HG02943 (cell line): ENCODE results near the gene ARHGAP20.

Experiments
- ATAC-seq: cut with Tn5 transposase; IDR thresholded peaks from one replicate; pipeline ENCODE4 v1.9.1; 2021; ENCODE audit warnings: mild to moderate bottlenecking, low read depth, moderate library complexity; ENCODE audit not compliant: unreplicated experiment

The ARHGAP20 gene

DNA sequence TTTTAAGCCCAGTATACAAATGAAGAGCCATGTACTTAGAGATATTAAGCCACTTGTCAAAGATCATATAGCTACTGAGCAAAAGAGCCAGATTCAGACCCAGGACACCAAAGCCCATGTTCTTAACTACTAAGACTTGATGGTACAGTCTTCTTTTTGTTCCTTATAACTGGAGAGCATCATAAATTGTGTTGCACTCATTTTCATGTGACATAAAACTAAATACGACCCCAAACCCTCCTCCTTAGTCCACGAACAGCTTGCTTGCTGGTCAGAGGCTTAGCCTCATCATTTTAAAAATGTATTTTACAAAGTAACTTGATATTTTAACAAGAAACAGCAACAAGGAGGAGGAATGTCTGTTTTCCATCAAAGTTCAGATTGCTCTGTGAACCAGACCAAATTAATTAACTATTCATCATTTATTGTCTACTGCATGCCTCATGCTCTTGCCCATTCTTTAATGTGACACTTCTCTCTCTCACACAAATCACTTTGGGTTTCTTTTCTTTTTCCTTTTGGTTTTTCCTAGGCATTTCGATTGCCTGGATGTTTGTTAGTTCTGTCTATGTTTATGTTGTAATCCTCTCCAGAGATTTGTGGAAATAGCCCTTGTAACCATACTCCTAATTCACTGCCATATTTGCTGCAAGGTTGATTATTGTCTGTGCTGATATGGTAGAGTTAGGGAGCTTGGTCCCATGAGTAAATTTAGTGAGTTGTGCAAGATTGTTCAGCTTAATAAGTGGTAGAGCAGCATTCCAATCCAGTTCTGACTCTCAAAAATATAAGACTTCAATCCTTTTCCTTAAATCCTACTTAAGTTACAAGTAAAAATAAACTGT lies 8.4 kb upstream of the ARHGAP20 start:
- no peak for ATAC-seq

DNA sequence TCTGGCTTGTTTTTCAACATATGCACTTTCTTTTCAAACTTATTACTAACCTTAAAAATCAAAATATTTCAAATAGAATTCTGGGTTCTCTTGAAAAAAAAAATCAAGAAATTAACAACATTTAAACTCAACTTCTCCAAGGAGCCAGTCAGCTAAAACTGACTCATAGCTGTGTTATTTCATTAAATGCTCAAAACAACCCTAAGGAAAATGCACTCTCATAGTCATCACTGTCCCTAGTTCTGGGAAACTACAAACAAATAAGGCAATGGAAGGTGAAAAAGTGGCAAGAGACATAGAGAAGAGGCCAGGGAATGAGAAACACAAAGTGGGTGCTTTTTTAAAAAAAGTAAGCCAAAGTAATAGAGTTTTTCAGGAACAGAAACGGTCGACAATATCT lies 4.1 kb upstream of the ARHGAP20 start:
- ATAC-seq, result no peak

DNA sequence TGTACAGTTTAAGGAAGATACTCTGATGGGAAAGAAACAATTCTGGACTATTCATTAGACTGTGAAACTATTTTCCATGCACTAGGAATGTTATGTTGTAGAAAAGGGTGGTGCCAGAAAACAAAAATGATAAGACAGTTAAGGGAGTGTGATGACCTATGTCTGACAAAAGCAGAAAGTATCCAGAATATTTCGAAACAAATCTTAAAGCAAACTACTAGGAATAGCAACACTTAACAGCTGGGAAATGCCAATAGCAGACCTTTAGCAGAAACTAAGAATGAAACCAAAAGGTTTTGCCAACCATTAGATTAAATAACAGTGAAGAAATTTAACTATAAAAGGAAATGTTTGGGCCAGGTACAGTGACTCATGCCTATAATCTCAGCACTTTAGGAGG lies 3.3 kb upstream of the ARHGAP20 start:
- ATAC-seq, result no peak

DNA sequence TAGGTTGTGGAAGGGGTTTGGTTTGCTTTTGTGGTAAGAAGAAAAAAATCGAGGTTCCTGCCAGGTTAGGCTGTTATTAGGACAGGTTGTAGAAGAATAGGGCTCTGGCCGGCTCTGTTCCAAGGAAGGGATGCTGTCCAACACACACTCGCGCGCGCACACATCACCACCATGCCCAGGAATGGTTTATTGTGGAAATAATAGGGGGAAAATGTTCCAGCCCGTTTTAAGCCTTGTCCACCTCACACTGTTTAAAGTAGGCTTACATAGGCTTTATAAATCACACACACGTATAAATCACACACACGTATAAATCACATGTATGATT lies 1.2 kb upstream of the ARHGAP20 start:
- ATAC-seq, result no peak

DNA sequence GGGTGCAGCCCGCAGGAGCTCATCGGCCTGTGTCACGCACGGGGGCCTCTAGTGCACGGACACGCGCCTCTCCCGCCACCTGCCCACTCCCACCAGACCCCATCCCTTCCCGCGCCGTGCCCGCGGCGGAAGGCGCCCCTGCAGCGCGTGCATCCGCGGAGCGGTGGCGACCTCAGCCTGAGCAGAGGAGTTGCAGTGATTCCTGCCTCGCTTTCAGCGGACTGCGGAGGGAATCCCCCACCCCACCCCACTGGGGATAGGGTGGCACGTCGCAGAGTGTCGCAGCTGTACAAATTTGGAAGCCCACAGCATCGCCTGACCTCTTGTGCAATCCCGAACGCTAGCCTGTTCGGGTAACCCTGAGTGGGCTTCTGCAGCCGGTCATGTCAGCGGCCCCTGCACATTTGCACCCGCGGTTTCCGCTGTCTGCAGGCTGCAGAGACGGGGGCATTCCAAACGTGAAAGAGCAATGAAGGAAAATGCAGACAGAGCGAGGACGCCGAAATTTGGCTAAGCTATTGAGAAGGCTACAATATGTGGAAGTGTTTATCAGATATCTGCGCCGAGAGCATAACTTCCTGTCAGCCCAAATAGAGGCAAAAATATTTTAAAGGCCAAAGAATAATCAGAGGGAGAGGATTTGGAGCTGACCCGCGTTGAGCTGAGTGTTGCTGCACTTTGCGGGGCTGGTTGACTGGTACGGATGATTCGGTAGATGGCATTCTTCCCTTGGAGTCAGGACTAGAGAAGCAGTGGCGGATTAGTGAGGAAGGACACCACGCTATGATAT lies 617 bp upstream of the ARHGAP20 start:
- no peak for ATAC-seq

DNA sequence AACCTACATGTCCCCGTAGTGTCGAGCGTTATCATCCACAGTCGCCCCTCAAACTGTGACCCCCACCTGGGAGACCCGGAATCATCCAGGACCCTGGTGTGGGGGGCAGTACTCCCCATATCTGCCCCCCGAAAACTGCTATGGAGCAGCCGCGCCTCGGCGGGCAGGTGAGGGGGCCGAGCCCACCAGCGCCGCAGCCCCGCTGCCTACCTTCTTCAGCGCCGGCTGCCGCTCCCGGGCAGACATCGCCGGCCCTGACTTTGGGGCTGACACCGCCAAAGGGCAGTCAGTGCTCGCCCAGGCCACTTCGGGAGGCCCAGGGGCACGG lies 825 bp downstream of the ARHGAP20 start:
- ATAC-seq, result no peak

DNA sequence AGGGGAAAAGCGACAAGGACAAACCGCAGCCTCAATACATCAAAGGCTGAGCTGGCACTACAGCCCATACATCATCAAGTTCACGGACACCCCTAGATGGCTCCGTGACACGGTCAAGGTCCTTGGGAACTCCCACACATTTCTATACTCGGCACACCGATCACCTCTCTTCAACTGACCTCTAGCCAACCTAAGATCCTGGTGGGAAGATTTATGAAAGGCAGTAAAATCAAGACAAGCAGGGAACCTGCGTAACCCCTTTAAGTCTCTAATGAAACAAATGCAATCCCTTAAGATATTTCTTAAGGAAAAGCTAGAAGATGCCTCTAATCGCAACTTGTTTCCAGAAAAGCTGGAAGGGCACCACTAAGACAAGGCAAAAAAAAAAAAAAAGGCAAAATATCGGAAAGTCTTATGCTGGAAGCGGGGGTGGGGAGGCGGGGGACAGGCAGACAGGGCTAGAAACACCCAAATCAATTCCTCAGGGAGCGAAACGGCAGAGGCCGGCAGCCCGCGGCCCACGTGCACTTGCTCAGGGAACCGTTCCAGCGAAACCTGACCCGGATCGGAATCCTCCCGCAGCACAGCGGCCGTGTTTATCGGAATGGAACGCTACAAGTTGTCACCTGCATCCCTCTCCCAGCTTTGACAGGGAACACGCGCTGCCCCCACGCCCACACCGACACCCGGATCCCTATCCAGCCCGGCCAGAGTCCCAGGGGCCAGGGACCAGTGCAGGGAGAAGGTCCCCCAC lies 1.4 kb downstream of the ARHGAP20 start:
- no peak for ATAC-seq

DNA sequence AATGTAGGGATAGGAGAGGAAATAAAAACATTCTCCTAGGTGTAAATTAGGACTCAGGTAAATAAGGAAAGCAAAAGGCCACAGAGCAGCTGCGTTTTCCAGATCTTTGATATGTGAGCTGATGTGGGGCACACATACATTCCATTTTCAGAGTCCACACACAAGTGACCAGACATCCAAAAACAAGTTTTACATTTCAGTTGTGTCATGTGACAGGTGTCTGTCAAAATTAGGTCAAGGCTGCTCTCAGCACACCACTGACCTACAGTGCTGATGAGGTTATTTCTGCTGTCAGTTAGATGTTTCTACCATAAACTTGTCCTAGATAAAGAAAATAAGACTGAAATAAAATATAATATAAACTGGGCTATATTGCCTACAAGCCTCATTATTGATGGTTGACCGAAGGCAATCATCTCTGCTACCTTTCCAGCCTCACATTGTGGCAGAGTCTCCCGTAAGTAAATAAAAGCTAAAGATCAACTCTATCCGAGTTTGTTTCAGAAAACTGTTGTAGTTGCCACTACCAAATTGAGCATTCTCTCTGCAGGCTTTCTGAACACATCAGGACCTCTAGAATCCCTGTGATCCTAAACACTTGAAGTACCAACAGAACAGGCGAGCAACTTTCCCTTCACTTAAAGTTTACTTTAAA lies 7.9 kb downstream of the ARHGAP20 start:
- no peak for ATAC-seq

DNA sequence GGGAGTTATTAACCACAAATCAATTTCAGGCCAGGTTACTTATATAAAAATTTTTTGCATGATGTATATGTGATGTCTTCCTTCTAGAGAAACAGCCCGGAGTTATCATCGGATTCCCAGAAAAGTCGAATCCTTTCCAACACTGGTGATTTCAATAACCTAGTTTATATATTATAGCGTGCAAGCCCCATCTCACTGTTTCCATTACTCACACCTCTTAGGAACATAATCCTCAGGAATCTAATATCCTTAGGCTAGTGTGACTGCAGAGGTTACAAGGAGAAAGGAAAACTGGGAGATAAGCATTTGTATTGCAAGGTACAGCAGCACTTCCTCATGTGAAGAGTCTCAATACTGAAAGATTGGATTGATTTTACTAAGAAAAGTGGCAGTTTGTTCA lies 20.3 kb downstream of the ARHGAP20 start:
- ATAC-seq, result no peak

DNA sequence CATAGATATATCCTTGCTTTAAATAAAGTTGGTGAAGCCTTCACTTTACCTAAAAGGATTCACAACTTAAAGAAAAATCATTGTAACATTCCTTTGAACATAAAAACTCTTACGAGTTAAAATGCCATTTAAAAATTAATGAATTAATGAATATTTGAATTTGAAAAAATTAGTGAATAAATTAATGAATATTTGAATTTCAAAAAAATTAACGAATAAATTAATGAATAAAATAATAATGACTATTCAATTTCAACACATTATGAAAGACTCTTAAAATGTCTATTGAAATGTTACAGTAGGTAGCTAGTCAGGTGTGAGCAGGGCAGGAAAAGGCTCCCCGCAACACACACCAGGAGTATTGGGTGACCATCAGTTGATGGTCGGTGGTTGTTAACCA lies 22.9 kb downstream of the ARHGAP20 start:
- no peak for ATAC-seq

DNA sequence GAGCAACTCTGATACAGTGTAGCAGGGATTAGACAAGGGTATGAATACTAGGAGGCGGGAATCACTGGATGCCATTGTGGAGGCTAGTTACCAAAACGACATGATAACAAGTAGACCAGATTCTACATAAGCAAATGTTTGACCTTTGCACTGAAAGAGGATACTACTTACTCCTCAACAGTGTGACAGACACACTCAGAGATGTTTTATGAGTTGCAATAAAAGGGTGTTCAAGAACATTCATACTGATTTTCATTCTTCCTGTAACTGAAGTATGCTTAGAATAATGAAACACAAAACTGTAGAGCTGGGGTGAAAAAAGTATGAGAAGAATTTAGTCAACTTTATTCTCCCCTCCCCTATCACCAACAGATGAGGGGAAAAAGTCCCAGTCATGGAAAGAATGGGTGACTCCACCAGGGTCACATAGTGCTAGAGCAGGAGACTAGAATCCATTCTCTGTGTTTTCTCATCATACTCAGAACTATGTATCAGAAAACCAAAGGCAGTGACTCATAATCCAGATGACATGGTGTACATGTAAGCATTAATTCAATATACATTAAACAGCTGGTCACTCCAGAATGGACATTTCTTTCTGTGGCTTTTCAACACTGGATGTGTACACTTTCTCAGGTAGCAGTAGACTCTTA lies 32.8 kb downstream of the ARHGAP20 start:
- no peak for ATAC-seq

DNA sequence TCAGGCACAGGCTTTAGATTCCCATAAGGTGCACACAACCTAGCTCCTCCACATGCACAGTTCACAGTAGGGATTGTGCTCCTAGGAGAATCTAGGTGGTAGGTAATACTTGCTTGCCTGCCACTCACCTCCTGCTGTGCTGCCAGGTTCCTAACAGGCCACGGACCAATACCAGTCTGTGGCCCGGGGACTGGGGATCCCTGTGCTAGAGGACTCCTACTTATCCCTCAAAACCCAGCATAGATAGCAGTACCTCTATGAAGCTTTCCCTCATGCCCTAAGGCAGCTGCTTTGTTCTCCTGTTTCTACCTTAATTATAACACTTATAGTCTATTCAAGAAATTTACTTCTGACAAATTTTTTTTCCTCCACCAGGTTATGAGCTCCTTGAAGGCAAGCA lies 36.7 kb downstream of the ARHGAP20 start:
- ATAC-seq, result no peak

DNA sequence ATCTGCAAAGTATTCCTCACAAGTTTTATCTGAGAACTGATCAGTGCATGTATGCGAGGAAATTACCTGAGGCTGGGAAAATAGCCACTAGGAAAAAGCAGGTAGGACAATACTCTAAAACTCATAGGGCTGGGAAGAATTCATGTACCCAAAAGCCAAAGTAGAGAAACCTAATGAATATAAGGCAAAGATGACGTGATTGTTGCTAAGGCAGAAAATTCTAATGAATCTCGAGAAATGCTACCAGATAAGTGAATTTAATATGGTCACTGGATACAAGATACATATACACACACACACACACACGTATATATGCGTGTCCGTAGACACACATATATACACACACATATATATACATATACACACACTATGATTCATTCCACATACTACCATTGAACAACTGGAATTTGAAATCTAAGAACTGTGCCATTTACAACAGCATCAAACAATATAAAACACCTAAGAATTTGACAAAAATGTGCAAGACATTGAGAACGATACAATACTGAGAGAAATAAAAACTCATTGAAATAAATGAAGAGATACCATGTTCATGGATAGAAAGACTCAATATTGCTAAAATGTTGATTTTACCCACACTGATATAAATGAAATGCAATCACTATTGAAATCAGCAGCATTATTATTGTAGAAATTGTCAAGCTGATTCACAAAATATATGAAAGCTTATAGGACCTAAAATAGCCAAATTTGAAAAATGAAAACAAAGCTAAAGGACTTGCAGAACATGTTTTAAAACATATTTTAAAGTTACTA lies 46.4 kb downstream of the ARHGAP20 start:
- ATAC-seq, result no peak

DNA sequence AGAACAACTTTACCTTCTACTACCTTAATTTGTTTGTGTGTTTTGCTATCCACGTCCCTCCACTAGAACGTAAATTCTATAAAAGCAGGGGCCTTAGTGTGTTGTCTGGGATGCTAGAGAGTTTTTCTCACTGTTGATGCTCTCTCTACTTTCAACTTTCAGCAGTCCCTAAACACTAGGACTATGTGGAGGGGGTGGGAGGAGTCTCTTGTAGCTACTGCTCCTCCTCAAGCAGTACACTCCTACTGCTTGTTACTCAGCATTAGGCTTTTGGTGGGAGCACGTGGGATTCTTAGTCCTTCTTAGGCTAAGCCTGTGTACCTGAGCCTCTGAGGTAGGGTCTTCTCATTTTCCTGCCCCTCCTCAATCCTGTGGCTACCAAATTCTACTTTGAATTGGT lies 56.3 kb downstream of the ARHGAP20 start:
- no peak for ATAC-seq

DNA sequence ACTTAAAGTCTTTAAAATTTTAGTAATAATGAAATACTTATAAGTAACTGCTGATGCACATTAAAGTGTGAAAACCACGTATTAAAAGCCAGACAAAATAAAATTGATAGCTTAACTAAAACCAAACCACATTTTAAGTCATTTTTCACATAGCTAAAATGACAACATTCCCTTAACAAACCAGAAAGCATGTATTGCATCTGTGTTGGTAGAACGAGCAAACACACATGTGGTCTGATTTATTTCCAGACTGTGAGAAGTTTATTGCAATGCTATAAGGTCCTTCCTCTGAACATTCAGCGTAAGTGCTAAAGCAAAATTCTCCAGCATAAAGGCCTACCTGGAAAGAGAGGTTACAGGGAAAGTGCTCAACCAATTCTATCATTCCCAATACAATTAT lies 57.8 kb downstream of the ARHGAP20 start:
- ATAC-seq, result no peak

DNA sequence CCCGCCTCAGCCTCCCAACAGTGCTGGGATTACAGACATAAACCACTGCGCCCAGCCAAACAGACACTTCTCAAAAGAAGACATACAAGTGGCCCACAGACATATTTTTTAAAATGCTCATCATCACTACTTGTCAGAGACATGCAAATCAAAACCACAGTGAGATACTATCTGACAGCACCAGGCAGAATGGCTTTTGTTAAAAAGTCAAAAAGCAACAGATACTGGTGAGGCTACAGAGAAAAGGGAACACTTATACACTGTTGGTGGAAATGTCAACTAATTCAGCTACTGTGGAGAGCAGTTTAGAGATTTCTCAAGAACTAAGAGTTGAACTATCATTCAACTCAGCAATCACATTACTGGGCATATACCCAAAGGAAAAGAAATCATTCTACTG lies 67.0 kb downstream of the ARHGAP20 start:
- ATAC-seq, result no peak

DNA sequence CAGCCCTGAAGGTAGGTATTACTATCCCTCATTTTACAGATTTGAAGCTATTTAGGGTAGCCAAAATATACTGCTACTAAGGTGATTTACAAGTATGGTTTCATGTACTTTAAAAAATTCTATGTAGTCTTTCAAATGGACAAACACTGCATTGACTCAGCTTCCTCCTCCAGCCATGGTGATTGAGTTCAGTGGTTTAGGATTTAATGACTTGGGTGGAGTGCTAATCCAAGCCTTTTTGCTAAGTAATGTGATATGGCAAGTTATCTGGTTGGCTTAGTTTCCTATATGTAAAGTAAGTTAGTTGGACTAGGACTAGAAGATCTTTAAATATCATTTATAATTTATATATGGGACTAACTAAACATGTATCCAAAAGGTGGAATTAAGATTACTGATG lies 77.9 kb downstream of the ARHGAP20 start:
- no peak for ATAC-seq

DNA sequence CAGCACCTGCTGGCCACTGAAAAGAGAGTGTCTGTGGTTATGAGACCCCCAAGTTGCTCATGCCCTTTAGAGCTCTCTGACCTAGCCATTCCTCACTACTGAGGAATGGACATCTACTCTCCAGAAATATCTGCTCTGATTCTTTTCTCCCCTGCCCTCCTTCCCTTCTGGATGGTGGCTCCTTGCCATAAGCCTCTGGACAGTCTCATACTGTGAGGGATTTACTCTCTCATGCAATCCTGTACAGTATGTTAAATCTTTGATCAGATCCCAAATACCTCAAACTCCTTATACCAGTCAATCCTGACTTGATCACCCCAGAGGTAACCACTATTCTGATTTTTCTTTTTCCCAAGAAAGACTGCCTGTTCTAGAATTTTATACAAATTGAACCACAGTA lies 80.7 kb downstream of the ARHGAP20 start:
- ATAC-seq, result no peak

DNA sequence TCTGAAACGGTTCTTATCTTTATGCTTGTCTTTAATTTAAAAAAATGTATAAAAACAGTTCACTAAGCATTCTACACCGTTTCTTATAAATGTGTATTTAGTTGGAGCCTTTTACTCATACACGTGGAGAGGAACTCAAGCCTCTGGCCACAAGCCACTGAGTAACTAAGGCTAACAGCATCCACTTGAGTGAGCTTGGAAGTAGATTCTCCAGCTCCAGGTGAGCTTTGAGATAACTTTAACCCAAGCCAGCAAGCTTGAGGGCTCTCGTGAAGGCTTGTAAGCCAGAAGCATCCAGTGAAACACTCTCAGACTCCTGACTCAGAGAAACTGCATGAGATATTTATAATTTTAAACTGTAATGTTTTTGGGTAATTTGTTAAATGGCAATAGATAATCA lies 82.6 kb downstream of the ARHGAP20 start:
- ATAC-seq, result no peak

DNA sequence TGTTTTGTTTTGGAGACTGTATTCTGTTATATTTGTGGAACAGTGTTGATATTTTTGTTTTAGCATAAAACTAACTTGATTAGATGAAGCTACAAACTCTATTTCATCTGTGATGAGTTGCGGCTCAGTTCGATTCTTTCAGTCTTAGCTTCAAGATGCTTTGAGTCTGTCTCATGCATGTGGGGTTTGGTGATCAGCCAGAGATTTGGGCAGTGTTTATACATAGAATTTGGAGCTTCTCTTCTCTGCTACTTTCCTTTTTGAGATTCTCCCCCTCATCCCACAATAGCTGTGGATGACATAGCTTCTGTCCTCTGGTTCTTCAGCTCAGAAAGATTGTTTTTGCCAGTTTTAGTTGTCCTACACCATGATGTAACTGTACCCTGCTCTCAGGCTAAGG lies 90.4 kb downstream of the ARHGAP20 start:
- no peak for ATAC-seq
